Transverse colon (tissue), 4 donors: ENCODE data around the gene APOC1. TPM values are rescaled to one million over a fixed set of nuclear protein-coding genes. Genes with fewer than 3 reads are reported as not detected.
A peak's percentile ranks its signal among the peaks of the same experiment; 100 is the strongest.

Experiments used
- DNase-seq: peaks from one replicate; pipeline ENCODE4 v3.0.0-alpha.2; 2019
- H3K27ac ChIP-seq, 4 donors: fragments of 200-600 bp; sonication (generic); 2 replicates each; pipeline ENCODE4 v1.5.1; 2016 to 2018; ENCODE audit warnings: inconsistent platforms in 4 of 4
- H3K27me3 ChIP-seq: fragments of 200-600 bp; sonication (generic); 2 replicates; pipeline ENCODE4 v1.5.1; 2017; ENCODE audit warnings: inconsistent platforms
- H3K36me3 ChIP-seq, 4 donors: fragments of 200-600 bp; sonication (generic); 2 replicates each; pipeline ENCODE4 v1.5.1; 2017 to 2019; ENCODE audit warnings: inconsistent platforms in 4 of 4
- H3K4me1 ChIP-seq, 4 donors: fragments of 200-600 bp; sonication (generic); 2 replicates each; pipeline ENCODE4 v1.5.1; 2017 to 2020; ENCODE audit warnings: inconsistent platforms in 4 of 4
- H3K4me3 ChIP-seq, 4 donors: fragments of 200-600 bp; sonication (generic); 1 replicate in 1 of 4; 2 replicates in 3 of 4; pipeline versions ENCODE4 v1.5.1 to v1.6.1; 2017 to 2019; ENCODE audit warnings: inconsistent platforms in 4 of 4
- H3K9me3 ChIP-seq, 2 donors: fragments of 200-600 bp; sonication (generic); 2 replicates each; pipeline ENCODE4 v1.5.1; 2017 to 2019; ENCODE audit warnings: inconsistent platforms in 2 of 2
- EP300 ChIP-seq: sonication (generic); formaldehyde crosslinking; IDR thresholded peaks from one replicate; pipeline ENCODE4 v1.6.1; 2017; ENCODE audit warnings: antibody characterized with exemption, low read depth
- POLR2A ChIP-seq: fragments of 450-650 bp; IDR thresholded peaks from one replicate; pipeline ENCODE4 v1.6.1; 2016; ENCODE audit warnings: antibody characterized with exemption, mild to moderate bottlenecking, moderate library complexity
- POLR2AphosphoS5 ChIP-seq, 3 donors: sonication (generic); formaldehyde crosslinking; IDR thresholded peaks; one replicate each; pipeline ENCODE4 v1.6.1; 2016; ENCODE audit warnings: antibody characterized with exemption in 3 of 3
- WGBS, 2 donors: methylation state at CpG; one replicate each; pipeline ENCODE4 v1.1.5; 2018; ENCODE audit warnings: low coverage in 1 of 2; 5-methylcytosine and 5-hydroxymethylcytosine counted together
- in situ Hi-C, 4 donors: fragments of 200-750 bp; cut with MboI; loops; one replicate each; pipeline versions ENCODE4 v1.15.0 to v1.15.1; 2017; ENCODE audit warnings: low sequenced_read_pairs in 3 of 4, low pct_ligation_motif_present in 1 of 4, low pct_unique_long_range_greater_than_20kb in 1 of 4
- intact Hi-C: fragments of 100-400 bp; cut with DNase I; formaldehyde crosslinking; loops from one replicate; pipeline ENCODE4 v1.15.1; 2023; ENCODE audit warnings: low total_unique reads
- total RNA-seq, 4 donors: library from RNA; depleted of rRNA; stranded (reverse); fragments of >200 nt; gene quantifications; one replicate each; pipeline ENCODE4 v1.1.0, GENCODE V29; 2016
- TF ChIP-seq, protein P1 (sequence below), 5 experiments: fragments of 200-600 bp in 3 of 5; fragments of 450-650 bp in 2 of 5; sonication (generic) in 3 of 5; IDR thresholded peaks; 1 replicate in 2 of 5; 2 replicates in 3 of 5; pipeline ENCODE4 v1.5.1; 2016 to 2017; ENCODE audit warnings: antibody characterized with exemption in 5 of 5, inconsistent platforms in 3 of 5, mild to moderate bottlenecking in 2 of 5, moderate library complexity in 1 of 5

APOC1 gene
- total RNA-seq, 4 donors from 2014 or later, result 10.8 to 48.4 (median 34.8) TPM; not detected in 1

DNA sequence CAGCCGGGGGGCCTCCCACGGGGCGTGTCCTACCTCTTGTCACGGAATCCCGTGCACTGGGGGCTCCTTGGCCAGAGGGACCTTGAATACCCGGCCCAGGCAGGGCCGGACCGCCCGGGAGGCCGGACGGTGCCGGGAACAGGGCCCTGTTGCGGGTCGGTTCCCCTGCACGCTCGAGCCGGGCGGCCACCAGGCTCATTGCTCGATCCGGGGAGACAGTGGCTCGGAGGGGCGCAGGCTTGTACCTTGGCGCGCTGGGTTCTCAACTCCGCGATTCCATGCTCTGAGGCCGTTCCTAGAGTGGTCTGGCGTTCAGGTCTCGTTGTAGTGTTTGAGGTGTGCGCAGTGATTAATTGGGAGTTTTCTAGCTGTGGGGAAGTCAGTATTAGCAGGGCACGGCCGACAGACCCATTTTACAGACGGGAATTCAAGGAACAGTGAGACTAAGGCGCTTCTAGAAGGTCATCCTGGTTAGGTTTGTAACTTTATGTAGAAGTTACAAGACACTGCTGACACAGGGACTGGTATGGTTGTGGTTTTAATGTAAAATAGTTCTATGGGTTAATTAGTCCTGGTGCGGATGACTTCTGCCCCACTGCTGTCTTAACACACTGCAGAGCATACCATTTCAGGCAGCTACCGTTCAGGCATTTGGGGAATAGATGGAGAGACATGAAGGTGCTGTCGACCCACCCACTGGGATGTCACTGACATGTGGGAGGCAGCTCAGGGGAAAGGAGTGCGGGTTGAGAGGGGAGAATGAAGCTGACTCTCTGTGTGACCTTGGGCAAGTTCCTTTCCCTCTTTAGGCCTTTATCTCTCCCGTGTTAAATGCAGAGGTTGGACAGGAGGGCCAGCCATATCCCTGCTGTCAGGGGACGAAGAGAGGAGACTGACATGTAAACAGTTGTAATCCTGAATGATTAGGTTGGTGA, 41.4 kb downstream of the APOC1 start:
- no peaks in the 10 kb centered on the region for H3K9me3 ChIP-seq
- no peak for DNase-seq
- TF ChIP-seq POLR2AphosphoS5 (IDR thresholded peaks at IDR 0.05) (no peak), EP300 (no peak), POLR2A (no peak)
- TF ChIP-seq, protein P1, sequence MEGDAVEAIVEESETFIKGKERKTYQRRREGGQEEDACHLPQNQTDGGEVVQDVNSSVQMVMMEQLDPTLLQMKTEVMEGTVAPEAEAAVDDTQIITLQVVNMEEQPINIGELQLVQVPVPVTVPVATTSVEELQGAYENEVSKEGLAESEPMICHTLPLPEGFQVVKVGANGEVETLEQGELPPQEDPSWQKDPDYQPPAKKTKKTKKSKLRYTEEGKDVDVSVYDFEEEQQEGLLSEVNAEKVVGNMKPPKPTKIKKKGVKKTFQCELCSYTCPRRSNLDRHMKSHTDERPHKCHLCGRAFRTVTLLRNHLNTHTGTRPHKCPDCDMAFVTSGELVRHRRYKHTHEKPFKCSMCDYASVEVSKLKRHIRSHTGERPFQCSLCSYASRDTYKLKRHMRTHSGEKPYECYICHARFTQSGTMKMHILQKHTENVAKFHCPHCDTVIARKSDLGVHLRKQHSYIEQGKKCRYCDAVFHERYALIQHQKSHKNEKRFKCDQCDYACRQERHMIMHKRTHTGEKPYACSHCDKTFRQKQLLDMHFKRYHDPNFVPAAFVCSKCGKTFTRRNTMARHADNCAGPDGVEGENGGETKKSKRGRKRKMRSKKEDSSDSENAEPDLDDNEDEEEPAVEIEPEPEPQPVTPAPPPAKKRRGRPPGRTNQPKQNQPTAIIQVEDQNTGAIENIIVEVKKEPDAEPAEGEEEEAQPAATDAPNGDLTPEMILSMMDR (IDR thresholded peaks at IDR 0.05), result no peak
- intact Hi-C loops, result no loop called here
- H3K27me3 ChIP-seq, result no peaks in the 10 kb centered on the region
- 2 to 10% methylated on average over 8 to 39 of the region's 40 CpGs for WGBS, 2 donors
- H3K27ac ChIP-seq, result peak overlapping the region; percentile 87 to 95 (median 93)
- H3K4me3 ChIP-seq, result peak overlapping the region; percentile 70 to 95 (median 88)
- in situ Hi-C loops, result no loop called here
- H3K36me3 ChIP-seq, result no peaks in the 10 kb centered on the region
- peaks cover 17 to 42% (median 25%) of the 10 kb centered on the region in 4 donors for H3K4me1 ChIP-seq

DNA sequence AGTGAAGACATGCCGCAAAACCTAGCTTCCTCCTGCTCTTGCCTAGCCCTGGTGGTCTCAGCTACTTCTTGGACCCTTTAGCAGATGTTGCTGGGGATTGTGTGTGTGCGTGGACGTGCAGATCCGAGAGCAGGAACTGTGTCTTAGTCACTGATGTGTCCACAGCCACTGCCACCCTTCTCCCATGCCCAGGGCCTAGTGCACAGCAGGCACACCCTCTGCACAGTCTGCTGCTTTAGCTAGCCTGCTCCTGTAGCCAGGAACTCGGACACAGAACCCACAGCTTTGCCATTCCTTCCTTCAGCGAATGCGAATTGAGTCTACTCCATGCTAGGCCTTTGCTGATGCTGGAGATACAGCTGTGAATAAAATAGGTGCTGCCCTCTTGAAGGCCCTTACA, 43.1 kb downstream of the APOC1 start:
- H3K9me3 ChIP-seq, result no peaks in the 10 kb centered on the region
- peaks cover 17 to 35% (median 23%) of the 10 kb centered on the region in 4 donors for H3K4me1 ChIP-seq
- WGBS, 2 donors, result 89% methylated on average over 7 of the region's 7 CpGs; no CpG with 5 or more reads in 1 of the 2 donors
- intact Hi-C loops, result no loop called here
- no peaks in the 10 kb centered on the region for H3K27me3 ChIP-seq
- H3K27ac ChIP-seq, result no peak overlapping the region
- in situ Hi-C loops, result no loop called here
- TF ChIP-seq POLR2A, result no peak
- peaks cover 0 to 12% (median 0%) of the 10 kb centered on the region in 4 donors for H3K36me3 ChIP-seq
- no peak overlapping the region for H3K4me3 ChIP-seq
- no peak for DNase-seq

DNA sequence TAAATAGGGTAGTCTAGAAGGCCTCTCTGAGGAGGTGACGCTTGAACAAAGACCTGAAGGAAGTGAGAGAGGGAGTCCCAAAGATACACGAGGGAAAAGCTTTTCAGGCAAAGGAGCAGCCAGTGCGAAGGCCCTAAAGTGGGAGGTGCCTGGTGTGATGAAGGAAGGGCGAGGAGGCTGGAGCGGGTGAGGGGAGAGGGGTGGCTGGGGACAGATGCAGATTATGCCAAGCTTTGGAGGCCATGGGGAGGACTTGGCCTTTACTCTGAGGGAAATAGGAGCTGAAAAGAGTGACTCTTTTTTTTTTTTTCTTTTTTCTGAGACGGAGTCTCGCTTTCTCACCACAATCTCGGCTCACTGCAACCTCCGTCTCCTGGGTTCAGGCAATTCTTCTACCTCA, 43.7 kb downstream of the APOC1 start:
- in situ Hi-C loops, result no loop called here
- intact Hi-C loops, result no loop called here
- H3K4me1 ChIP-seq, result peaks cover 17 to 35% (median 23%) of the 10 kb centered on the region in 4 donors
- H3K4me3 ChIP-seq, result no peak overlapping the region
- WGBS, 2 donors, result 84 to 90% methylated on average over 3 to 9 of the region's 9 CpGs
- TF ChIP-seq, protein P1 (IDR thresholded peaks at IDR 0.05), result no peak
- TF ChIP-seq EP300 (no peak), POLR2A (no peak), POLR2AphosphoS5 (IDR thresholded peaks at IDR 0.05) (no peak)
- DNase-seq, result no peak
- peaks cover 0 to 16% (median 0%) of the 10 kb centered on the region in 4 donors for H3K36me3 ChIP-seq
- no peak overlapping the region for H3K27ac ChIP-seq
- H3K27me3 ChIP-seq, result no peaks in the 10 kb centered on the region
- no peaks in the 10 kb centered on the region for H3K9me3 ChIP-seq

DNA sequence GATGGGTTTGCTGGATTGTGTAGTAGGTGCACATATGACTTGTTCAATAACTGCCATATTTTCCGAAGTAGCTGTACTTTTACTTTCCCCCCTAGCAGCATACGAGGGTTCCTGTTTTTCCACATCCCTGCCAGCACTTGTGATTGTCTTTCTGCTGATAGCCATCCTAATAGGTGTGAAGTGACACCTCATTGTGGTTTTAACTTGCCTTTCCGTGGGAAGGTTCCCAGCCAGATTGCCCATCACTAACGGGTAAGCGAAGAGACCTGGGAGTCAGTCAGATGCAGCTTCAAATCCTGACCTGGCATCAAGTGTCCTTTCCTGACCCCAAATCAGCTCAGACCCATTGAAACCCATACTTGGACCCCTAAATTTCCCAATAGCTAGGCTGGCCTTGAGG, 45.3 kb downstream of the APOC1 start:
- Histone ChIP-seq H3K4me3 (no peak overlapping the region), H3K36me3 (peaks cover 0 to 21% (median 4%) of the 10 kb centered on the region in 4 donors), H3K9me3 (no peaks in the 10 kb centered on the region), H3K4me1 (peaks cover 14 to 23% (median 16%) of the 10 kb centered on the region in 4 donors), H3K27me3 (no peaks in the 10 kb centered on the region), H3K27ac (no peak overlapping the region)
- 81% methylated on average over 5 of the region's 5 CpGs; no CpG with 5 or more reads in 1 of the 2 donors for WGBS, 2 donors
- intact Hi-C loops, result no loop called here
- in situ Hi-C loops, result no loop called here
- no peak for DNase-seq
- TF ChIP-seq POLR2A (no peak), POLR2AphosphoS5 (IDR thresholded peaks at IDR 0.05) (no peak), EP300 (no peak)
- TF ChIP-seq, protein P1 (IDR thresholded peaks at IDR 0.05), result no peak
